ENCODE results near the gene LMX1B. TPM values are rescaled to one million over a fixed set of nuclear protein-coding genes. Genes with fewer than 3 reads are reported as not detected.

The LMX1B gene
- total RNA-seq, 1 experiment from 2014 or later, result 12.4 TPM

GRCh38 chr9:126696401-126697145 is 82.8 kb downstream of the LMX1B start:
- CTCF ChIA-PET, result interaction anchor here (0.7 to 16.1 kb wide), 4 partner anchors 9 to 84 kb away, joined by 3 to 734 read pairs (median 10); no protein-coding TSS in a partner anchor
- DNase-seq (ENCODE audit: low spot score), result peak; percentile 9
- no peak overlapping the region for H3K27ac Mint-ChIP-seq

More at GRCh38 chr9:126696401-126697145, 82.8 kb downstream of the LMX1B start:
- Mint-ChIP-seq H3K27me3 (ENCODE audit: low read depth) (peaks cover 8% of the 10 kb centered on the region), H3K36me3 (no peaks in the 10 kb centered on the region), H3K4me3 (no peak overlapping the region), H3K4me1 (no peaks in the 10 kb centered on the region; the same call in 1 of the 2 replicates), H3K9me3 (no peaks in the 10 kb centered on the region)
- ATAC-seq, result no peak
- no peak for TF ChIP-seq ATF2 (CRISPR knock-in tag; IDR thresholded peaks at IDR 0.05; ENCODE audit: borderline replicate concordance, low read depth)
- TF ChIP-seq, protein P1, sequence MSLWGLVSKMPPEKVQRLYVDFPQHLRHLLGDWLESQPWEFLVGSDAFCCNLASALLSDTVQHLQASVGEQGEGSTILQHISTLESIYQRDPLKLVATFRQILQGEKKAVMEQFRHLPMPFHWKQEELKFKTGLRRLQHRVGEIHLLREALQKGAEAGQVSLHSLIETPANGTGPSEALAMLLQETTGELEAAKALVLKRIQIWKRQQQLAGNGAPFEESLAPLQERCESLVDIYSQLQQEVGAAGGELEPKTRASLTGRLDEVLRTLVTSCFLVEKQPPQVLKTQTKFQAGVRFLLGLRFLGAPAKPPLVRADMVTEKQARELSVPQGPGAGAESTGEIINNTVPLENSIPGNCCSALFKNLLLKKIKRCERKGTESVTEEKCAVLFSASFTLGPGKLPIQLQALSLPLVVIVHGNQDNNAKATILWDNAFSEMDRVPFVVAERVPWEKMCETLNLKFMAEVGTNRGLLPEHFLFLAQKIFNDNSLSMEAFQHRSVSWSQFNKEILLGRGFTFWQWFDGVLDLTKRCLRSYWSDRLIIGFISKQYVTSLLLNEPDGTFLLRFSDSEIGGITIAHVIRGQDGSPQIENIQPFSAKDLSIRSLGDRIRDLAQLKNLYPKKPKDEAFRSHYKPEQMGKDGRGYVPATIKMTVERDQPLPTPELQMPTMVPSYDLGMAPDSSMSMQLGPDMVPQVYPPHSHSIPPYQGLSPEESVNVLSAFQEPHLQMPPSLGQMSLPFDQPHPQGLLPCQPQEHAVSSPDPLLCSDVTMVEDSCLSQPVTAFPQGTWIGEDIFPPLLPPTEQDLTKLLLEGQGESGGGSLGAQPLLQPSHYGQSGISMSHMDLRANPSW (CRISPR knock-in tag; conservative IDR thresholded peaks at IDR 0.05; ENCODE audit: low read depth), result no peak
- no peak for TF ChIP-seq CREM (CRISPR knock-in tag; IDR thresholded peaks at IDR 0.05)
- TF ChIP-seq ZNF263 (CRISPR knock-in tag; IDR thresholded peaks at IDR 0.05; ENCODE audit: low read depth), result no peak
- no peak for TF ChIP-seq ZNF671 (CRISPR knock-in tag; IDR thresholded peaks at IDR 0.05)
- TF ChIP-seq, protein P2, sequence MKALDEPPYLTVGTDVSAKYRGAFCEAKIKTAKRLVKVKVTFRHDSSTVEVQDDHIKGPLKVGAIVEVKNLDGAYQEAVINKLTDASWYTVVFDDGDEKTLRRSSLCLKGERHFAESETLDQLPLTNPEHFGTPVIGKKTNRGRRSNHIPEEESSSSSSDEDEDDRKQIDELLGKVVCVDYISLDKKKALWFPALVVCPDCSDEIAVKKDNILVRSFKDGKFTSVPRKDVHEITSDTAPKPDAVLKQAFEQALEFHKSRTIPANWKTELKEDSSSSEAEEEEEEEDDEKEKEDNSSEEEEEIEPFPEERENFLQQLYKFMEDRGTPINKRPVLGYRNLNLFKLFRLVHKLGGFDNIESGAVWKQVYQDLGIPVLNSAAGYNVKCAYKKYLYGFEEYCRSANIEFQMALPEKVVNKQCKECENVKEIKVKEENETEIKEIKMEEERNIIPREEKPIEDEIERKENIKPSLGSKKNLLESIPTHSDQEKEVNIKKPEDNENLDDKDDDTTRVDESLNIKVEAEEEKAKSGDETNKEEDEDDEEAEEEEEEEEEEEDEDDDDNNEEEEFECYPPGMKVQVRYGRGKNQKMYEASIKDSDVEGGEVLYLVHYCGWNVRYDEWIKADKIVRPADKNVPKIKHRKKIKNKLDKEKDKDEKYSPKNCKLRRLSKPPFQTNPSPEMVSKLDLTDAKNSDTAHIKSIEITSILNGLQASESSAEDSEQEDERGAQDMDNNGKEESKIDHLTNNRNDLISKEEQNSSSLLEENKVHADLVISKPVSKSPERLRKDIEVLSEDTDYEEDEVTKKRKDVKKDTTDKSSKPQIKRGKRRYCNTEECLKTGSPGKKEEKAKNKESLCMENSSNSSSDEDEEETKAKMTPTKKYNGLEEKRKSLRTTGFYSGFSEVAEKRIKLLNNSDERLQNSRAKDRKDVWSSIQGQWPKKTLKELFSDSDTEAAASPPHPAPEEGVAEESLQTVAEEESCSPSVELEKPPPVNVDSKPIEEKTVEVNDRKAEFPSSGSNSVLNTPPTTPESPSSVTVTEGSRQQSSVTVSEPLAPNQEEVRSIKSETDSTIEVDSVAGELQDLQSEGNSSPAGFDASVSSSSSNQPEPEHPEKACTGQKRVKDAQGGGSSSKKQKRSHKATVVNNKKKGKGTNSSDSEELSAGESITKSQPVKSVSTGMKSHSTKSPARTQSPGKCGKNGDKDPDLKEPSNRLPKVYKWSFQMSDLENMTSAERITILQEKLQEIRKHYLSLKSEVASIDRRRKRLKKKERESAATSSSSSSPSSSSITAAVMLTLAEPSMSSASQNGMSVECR (CRISPR knock-in tag; IDR thresholded peaks at IDR 0.05; ENCODE audit: borderline replicate concordance), result no peak
- TF ChIP-seq CDX4 (CRISPR knock-in tag; IDR thresholded peaks at IDR 0.05; ENCODE audit: borderline replicate concordance), result no peak
- no peak for TF ChIP-seq OVOL2 (CRISPR knock-in tag; IDR thresholded peaks at IDR 0.05; ENCODE audit: borderline replicate concordance)
- TF ChIP-seq, protein P3, sequence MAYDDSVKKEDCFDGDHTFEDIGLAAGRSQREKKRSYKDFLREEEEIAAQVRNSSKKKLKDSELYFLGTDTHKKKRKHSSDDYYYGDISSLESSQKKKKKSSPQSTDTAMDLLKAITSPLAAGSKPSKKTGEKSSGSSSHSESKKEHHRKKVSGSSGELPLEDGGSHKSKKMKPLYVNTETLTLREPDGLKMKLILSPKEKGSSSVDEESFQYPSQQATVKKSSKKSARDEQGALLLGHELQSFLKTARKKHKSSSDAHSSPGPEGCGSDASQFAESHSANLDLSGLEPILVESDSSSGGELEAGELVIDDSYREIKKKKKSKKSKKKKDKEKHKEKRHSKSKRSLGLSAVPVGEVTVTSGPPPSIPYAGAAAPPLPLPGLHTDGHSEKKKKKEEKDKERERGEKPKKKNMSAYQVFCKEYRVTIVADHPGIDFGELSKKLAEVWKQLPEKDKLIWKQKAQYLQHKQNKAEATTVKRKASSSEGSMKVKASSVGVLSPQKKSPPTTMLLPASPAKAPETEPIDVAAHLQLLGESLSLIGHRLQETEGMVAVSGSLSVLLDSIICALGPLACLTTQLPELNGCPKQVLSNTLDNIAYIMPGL (CRISPR knock-in tag; IDR thresholded peaks at IDR 0.05), result no peak
- TF ChIP-seq FOXP1 (CRISPR knock-in tag; IDR thresholded peaks at IDR 0.05; ENCODE audit: borderline replicate concordance), result no peak
- TF ChIP-seq ZNF138 (CRISPR knock-in tag; conservative IDR thresholded peaks at IDR 0.05), result no peak
- TF ChIP-seq, protein P4, sequence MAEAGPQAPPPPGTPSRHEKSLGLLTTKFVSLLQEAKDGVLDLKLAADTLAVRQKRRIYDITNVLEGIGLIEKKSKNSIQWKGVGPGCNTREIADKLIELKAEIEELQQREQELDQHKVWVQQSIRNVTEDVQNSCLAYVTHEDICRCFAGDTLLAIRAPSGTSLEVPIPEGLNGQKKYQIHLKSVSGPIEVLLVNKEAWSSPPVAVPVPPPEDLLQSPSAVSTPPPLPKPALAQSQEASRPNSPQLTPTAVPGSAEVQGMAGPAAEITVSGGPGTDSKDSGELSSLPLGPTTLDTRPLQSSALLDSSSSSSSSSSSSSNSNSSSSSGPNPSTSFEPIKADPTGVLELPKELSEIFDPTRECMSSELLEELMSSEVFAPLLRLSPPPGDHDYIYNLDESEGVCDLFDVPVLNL (CRISPR knock-in tag; IDR thresholded peaks at IDR 0.05; ENCODE audit: borderline replicate concordance, low read depth), result no peak
- POLR2A ChIA-PET, result no interaction called here

Data from WTC11 (cell line).